ENCODE measurements around the gene PLPP4.

DNA sequence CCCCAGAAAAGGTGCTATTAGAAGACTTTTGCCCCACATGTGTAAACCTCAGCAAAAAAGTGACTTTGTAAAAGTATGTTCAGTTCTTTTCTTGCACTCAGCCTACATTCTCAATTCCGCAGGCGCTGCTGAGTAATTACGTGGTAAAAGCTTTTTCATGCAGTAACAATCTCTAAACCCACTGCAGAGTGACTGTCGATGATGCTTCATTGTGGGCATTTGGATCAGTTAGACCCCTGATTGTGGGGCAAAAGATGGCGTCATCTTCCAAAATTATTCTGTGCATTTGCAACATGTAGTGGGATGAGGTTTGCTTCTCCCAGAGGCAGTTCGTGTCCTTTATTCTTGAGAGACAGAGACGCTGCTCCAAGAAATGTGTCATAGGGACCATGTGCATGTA is 85.6 kb downstream of the PLPP4 start:
- TF ChIP-seq, protein P1, sequence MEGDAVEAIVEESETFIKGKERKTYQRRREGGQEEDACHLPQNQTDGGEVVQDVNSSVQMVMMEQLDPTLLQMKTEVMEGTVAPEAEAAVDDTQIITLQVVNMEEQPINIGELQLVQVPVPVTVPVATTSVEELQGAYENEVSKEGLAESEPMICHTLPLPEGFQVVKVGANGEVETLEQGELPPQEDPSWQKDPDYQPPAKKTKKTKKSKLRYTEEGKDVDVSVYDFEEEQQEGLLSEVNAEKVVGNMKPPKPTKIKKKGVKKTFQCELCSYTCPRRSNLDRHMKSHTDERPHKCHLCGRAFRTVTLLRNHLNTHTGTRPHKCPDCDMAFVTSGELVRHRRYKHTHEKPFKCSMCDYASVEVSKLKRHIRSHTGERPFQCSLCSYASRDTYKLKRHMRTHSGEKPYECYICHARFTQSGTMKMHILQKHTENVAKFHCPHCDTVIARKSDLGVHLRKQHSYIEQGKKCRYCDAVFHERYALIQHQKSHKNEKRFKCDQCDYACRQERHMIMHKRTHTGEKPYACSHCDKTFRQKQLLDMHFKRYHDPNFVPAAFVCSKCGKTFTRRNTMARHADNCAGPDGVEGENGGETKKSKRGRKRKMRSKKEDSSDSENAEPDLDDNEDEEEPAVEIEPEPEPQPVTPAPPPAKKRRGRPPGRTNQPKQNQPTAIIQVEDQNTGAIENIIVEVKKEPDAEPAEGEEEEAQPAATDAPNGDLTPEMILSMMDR (IDR thresholded peaks at IDR 0.05; ENCODE audit: low read depth, low read length) = no peak
- TF ChIP-seq POLR2A (IDR thresholded peaks at IDR 0.05; ENCODE audit: extremely low read depth, insufficient read length) (no peak), MYC (IDR thresholded peaks at IDR 0.05; ENCODE audit: low read depth, low read length) (no peak)
- TF ChIP-seq, protein P2, sequence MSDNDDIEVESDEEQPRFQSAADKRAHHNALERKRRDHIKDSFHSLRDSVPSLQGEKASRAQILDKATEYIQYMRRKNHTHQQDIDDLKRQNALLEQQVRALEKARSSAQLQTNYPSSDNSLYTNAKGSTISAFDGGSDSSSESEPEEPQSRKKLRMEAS (IDR thresholded peaks at IDR 0.05; ENCODE audit: low read depth, low read length) = no peak

Data from NB4 (cell line).